SW480 (cell line): ENCODE measurements around the gene FAM89B.

Source experiments
- DNase-seq: peaks from one replicate; pipeline ENCODE4 v3.0.0-alpha.2; 2016; ENCODE audit warnings: low spot score

Gene FAM89B

GRCh38 chr11:65573391-65574079, 1.2 kb downstream of the FAM89B start:
- no peak for DNase-seq

- DNase-seq: peak; percentile 92
Measured at GRCh38 chr11:65574109-65574810, 1.9 kb downstream of the FAM89B start.

DNA sequence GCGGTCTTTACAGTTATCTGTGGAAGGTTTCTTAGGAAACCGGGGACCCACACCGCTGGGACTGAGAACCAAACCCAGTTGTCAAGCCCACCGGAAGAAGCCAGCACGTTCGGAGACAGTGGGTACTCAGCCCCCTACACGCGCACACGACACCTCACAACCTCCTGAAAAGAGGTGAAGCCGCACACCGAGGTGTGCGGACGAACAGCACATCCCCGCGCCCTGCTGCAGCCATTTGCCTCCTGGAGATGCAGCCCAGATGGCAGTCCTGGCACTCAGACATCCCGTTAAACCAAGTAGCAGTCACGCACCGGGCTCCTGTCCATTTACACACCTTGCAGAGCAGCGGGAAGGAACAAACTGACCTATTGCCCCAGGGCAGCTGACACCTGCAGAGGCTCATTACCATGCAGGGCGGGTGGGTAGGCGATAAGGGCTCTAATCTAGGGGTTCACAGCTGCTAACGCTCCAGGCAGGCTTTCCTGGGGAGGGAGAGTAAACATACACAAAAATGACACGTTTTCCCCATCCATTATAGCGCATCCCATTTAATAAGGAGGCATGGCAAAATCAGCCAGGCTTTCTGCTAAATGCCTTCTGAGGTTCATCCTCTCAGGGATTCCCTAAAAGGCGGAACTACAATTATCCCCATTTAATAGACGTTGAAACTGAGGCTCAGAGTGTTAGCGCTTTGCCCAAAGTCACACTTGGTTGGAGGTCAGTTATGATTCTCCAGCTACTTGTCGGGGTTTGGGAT, 2.7 kb downstream of the FAM89B start:
- peak; percentile 58 for DNase-seq

GRCh38 chr11:65575568-65576231, 3.4 kb downstream of the FAM89B start, which contains the start of gene EHBP1L1:
TSS of gene EHBP1L1 (plus strand) at chr11:65576053. CDS start at chr11:65576303, 250 bp downstream.
- DNase-seq: peak; percentile 62

- no peak for DNase-seq
Measured at GRCh38 chr11:65576232-65576866, 4.0 kb downstream of the FAM89B start.

GRCh38 chr11:65576867-65577755, 4.8 kb downstream of the FAM89B start:
- DNase-seq: peak; percentile 87

DNA sequence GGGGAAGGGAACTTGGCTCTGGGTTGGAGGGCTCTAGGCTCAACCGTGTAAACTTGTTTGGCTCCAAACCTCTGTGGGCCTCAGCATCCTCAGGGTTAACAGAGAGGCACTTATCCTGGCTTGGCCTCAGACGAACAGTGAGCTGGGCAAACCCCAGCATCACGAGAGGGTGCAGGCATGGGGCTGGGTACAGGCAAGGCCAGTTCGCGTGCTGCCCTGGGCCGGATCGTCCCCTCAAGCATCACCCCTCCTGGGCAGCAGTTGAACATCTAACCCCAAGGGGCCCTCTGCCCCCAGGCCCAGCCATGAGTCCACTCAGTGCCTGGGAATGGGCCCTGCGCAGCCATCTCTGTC, 5.4 kb downstream of the FAM89B start:
- no peak for DNase-seq

- DNase-seq: no peak
Measured at GRCh38 chr11:65578134-65578533, 5.8 kb downstream of the FAM89B start.

- no peak for DNase-seq
Measured at GRCh38 chr11:65578667-65579066, 6.3 kb downstream of the FAM89B start.

- DNase-seq: no peak
Measured at GRCh38 chr11:65579291-65579690, 7.0 kb downstream of the FAM89B start.

- DNase-seq: no peak
Measured at GRCh38 chr11:65580031-65580692, 7.8 kb downstream of the FAM89B start.

DNA sequence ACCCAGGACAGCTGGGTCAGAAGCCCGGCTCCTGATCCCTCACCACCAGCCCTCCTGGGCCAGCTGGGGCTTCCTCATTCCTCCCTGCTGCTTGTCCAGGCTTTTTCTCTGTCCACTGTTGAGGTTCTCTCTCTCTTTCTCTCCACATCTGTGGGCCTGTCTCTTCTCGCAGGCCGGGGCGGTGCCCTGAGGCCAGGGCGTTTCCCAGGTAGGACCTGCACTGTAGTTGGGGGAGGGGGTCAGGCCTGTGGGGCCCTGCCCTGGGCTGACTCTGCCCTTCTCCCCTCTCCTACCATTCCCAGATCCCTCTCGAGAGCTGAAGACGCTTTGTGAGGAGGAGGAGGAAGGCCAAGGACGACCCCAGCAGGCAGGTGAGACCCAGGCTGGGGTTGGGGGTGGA, 8.4 kb downstream of the FAM89B start:
- DNase-seq: no peak

- no peak for DNase-seq
Measured at GRCh38 chr11:65581928-65582327, 9.6 kb downstream of the FAM89B start.

DNA sequence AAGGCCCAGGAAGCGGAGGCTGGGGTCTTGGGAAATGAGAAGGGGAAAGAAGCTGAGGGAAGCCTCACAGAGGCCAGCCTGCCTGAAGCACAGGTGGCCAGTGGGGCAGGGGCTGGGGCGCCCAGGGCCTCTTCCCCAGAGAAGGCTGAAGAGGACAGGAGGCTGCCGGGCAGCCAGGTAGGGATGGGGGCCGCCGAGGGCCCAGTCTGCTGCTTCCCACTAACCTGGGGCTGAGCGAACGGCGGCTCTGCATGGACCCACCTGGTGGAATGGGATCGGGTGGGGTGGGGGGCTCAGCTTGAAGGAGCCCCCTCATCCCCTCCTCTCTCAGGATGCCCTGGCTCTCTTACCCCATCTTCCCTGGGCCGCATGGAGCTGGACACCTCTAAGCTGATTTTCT, 11.3 kb downstream of the FAM89B start:
- DNase-seq: no peak

DNA sequence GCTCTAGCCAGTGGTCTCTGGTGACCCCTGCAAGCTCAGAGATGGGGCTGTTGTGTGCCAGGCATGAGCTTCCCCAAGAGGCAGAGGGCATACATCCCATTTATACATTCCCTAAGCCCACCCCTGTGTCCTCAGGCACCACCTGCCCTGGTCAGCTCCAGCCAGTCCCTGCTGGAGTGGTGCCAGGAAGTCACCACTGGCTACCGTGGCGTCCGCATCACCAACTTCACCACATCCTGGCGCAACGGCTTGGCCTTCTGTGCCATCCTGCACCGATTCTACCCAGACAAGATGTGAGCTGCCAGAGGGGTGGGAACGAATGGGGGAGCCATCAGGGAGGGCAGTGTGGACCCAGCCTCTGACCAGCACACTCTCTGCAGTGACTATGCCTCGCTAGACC, 11.8 kb downstream of the FAM89B start:
- DNase-seq: no peak

DNA sequence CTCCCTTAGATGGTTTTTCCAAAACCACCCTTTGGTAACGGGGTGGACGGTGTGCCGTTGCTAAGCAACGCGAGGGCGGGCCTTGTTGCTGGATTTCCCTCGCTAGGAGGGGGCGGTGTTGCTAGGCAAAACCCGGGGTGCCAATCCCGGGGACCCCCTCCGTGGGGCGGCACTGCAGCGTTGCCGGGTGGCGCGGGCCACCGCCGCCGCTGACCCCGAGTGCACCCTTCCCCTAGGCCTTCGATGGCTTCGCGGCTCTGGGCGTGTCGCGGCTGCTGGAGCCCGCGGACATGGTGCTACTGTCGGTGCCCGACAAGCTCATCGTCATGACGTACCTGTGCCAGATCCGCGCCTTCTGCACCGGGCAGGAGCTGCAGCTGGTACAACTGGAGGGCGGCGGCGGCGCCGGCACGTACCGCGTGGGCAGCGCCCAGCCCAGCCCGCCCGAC, 12.4 kb downstream of the FAM89B start:
- no peak for DNase-seq

GRCh38 chr11:65585396-65586246, 13.3 kb downstream of the FAM89B start:
- DNase-seq: no peak

DNA sequence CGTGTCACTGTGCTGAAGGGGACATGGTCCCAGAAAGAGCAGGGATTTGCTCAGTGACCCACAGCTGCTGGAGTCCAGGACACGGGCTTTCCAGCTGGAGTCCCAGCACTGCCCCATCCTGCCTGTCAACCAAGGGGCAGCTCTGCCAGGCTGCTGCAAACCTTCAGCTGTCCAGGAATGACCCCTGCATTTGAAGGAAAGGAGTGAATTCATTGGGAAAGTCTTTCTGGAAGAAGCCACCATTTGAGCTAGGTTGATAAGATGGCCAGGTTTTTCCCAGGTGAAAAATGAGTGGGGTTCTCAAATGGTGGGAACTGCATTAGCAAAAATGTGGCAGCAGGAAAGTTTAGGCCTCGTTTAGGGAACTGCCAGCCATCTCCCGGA, 13.9 kb downstream of the FAM89B start:
- no peak for DNase-seq

DNA sequence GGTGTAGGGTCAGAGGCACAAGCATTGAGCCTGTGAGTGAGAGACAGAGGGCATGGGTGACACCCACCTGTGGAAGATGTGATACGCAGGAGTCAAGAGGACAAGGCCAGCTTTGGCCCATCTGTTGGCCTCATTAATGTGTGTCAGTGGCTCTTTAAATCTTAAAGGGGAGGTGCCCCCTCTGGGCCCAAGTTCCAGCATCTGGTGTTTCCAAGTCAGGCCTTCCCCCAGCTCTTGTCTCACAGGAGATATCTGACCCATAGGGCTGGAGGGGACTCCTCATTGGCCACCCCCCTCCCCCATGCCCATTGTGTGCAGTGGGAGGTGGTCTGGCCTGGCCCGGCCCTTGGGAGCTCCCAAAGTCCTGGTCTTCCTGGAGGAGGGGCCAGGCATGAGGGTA, 14.3 kb downstream of the FAM89B start:
- DNase-seq: no peak
